NCI-H345 (cell line): Measurements from ENCODE around the gene CPEB4.

Experiments
- DNase-seq: peaks from one replicate; lab custom pipeline; 2025; lab: John Stamatoyannopoulos, UW

CPEB4 gene

DNA sequence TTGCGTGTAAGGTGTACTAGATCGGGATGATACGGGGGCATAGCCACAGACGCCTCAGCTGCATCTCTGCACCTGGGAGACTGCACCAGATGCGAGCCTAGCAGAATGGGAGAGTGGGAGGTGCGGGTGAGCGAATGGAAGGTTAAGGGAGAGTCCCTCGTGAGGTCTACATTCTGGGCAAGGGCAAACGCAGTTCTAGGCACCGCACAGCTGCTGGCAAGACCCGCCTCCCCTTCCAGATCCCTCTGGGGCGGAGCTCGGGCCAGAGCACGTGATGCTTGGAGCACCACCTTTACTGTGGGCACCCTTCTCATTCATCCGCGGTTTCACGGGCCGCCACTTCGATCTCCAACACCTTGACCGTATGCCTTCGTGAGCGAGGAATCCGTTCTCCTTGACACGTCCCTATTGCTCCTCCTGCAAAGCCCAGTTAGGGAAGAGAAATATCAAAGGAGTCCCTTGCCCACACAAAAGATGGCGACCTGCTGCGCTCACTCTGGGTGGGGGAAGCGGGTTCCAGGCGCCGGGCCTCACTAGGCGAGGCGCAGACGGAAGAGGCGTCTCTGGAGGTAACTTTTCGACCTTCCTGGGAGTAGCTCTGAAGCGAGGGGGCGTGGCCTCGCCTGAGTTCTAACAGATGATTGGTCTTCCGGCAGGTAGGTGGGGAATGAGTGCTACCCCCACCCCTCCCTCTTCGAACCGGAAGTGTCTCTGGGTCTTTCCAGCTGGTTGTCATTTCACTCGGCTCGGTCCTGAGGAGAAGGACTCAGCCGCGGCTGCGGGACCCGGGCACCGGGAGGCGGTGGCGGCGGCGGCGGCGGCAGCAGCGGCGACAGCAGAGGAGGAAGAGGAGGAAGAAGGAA, at the start of gene CPEB4:
CPEB4 (plus strand) TSS at position 740 of the 863 bp plus-strand sequence. CDS start 1,385 bp downstream, outside the sequence.
- DNase-seq: peak; percentile 100

DNA sequence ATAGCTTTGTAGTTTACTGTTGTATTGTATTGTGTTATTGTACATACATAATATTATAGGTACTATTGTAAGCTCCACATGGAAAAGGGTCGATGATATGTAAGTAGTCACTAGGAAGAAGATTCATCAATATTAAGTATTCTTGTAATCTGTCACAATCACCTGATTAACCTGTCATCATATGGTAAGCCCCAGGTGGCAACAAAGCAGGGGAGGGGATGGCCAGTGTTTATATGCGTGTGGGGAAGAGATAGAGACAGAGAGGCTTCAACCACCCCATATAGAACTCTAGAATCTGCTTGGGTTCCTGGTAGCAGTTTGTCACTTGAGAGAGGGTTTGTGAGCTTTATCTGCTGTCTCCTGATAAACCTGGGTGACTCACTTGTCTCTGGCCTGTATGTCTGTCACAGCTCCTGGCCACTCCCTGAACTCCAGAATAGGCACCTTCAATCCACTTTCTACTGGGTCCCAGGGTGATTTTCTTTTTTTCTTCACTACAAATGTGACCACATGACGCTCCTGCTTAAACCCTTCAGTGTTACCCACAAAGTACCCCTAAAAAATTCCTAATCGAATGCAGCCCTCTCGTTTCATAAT, 48.9 kb upstream of the CPEB4 start:
- no peak for DNase-seq

DNA sequence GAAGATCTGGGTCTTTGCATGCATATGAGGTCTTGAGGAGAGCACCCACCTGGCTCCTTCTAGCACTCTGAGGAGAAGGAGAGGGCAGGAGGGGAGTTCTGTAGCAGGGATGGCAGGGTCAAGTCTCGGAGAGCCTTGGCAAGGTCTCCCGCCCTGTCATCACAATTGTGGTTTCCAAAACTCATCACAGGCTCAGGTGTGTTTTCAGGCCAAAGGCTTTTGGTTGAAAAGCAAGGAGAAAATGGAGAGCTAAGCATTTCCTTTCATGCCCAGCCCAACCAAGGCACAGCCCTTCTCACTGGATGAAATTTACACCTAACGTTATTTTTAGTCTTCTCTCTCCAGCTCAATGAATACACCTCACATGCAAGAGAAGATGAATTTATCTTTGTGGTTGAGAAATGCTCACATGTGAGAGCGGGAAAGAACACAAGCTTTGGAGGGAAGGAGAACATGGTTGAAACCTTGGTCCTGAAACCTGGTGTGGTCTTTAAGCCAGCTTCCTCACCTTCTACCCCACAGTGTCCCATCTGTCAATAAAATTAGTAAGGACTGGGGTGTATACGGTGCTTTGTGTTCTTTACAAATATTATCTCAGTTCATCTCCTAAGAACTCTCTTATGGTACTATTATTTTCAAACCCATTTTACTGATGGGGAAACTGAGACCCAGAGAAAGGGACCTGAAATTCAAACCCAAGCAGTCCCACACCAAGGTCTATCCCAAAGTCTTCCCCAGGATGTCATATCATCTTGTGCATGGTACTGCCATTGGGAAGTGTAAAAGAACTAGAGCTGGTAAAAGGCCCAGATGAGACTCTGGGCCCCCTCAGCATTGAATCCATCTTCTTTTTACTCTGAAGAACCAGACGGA, 47.8 kb upstream of the CPEB4 start:
- no peak for DNase-seq

DNA sequence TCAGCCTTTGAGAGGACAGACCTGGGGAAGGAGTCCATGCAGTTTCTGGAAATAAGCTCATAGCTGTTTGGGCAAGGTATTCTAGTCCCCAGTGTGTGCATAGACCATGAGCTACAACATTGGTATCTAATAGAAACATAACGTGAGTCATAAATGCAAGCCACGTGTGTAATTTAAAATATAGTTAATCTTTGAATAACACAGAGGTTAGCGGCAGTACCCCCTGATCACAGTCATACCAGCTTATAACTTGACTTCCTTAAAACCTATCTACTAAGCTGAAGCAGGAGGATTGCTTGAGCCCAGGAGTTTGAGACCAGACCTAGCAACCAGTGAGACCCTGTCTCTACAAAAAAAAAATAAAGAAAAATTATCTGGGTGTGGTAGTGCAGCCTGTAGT, 46.4 kb upstream of the CPEB4 start:
- DNase-seq: no peak

DNA sequence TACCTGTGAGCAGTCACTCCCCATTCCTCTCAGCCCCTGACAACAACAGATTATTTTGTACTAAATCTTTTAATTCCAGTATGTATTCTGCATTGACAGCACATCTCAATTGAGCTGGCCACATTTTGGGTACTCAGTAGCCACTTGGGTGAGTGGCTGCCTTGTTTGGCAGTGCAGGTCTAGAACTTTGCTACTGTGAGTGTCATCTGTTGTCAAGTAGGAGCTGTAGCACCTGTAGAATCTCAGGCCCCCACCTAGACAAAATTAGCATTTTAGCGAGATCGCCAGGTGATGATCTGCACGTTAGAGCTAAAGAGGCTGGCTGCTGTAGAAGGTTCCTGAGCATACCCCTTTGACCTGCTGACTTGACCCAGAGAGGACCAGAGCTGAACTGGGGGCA, 44.4 kb upstream of the CPEB4 start:
- DNase-seq: no peak

DNA sequence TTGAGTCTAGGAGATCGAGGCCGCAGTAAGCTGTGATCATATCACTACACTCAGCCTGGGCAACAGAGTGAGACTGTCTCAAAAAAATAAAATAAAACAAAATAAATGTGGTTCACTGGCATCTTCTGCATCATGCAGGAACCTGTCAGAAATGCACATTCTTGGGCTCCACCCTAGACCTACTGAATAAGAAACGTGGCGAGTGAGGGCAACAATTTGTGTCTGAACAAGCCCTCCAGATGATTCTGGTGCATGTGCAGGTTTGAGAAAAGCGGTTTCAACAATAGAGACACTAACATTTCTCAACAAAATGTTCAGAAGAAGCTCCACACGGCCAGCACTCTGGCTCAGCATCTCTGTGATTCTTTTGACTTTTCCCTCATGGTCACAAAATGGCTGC, 42.8 kb upstream of the CPEB4 start:
- DNase-seq: no peak

DNA sequence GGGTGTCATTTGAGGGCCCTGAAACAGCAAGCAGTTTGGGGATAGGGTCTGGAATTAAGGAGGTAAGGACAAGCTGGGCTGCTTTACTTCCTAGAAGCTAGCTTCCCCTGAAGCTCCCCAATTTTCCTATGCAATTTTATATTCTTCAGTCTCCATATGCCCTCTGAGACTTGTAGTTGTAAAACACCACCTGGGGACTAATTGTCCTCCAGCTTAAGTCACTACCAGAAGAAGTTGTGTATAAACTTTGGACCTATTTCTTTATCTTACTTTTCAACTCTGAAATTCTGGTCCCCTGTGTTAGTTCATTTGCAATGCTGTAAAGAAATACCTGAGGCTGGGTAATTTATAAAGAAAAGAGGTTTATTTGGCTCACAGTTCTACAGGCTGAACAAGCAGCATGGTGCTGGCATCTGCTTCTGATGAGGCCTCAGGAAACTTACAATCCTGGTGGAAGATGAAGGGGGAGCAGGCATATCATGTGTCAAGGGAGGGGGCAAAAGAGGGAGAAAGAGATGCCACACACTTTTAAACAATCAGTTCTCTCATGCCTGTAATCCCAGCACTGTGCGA, 41.1 kb upstream of the CPEB4 start:
- no peak for DNase-seq

DNA sequence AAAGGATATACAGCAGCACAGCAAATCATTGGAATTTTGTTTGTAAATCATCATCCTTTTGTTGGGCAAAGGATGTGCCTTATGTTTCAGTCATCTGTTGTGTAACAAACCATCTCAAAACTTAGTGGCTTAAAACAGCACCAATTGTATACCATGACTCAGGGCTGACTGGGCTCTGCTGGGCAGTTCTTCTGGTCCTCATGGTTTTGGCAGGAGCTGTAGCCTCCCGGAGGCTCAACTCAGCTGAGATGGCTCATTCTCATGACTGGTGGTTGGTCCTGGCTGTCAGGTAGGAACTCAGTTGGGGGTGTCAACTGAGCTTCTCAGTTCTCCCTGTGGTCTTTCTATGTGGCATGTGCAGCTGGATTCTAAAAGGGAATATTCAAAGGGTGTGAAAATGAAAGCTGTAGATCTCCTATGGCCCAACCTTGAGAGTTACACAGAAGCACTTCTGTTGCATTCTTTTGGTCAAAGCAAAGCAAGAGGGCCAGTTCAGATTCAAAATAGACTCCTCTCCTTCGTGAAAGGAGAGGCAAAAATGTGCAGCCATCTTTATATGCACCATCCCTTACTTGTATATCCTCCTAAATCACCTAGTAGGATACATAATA, 39.1 kb upstream of the CPEB4 start:
- DNase-seq: no peak

DNA sequence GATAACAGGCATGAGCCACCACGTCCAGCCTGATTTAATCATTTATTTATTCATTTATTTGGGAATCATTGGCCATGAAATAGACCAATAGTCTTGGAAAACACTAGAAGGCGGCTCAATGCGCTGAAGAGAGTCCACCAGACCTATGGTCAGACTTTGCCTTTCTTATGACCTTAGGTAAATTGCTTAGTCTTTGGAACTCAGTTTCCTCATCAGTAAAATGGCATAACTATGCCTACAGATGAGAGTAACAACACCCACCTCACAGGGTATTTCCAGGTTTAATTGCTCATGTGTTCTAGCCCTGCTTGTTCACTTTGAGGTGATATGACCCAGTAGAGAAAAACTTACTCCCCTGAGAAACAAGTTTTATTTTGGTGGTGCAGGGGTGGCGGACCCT, 38.2 kb upstream of the CPEB4 start:
- DNase-seq: no peak

DNA sequence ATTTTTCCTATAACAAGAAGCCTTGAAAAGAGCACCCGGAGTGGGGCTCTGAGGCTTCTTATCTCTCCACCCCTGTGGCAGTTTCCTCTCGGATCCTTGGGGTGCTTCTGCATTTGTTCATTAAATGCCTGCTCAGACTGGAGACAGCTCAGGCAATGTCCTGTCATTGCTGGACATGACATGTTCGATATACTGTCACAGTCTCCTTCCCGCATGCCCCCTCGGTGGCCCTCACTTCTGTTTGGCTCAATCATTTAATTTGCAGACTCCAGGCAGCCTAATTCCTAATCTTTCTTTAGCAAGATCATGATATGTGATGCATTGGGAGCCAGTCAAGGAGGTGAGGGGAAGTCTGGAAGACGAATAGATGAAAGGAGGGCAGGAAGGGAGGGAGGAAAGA, 37.5 kb upstream of the CPEB4 start:
- DNase-seq: no peak

DNA sequence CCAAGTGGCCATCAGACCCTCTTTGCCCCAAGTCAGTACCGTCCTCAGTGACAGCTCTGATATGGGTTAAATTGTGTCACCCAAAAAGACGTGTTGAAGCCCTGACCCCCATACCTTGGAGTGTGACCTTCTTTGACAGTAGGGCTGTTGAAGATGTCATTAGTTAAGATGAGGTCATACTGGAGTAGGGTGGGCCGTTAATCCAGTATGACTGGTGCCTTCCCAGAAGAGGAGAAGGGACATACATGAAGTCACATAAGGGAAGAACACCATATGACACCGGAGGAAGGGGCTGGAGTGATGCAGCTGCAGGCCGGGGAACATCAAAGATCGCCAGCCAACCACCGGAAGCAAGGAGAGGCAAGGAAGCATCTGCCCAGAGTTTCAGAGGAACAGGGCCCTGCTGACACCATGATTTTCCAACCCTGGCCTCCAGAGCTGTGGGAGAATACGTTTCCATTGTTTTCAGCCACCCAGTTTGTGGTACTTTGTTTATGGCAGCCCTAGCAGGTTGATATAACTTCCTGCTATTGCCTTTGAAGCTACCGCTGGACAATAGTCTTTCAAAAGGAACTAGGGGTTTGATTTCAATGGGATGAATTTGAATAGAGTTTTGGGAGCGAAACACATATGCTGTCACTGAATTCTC, 36.4 kb upstream of the CPEB4 start:
- DNase-seq: no peak

DNA sequence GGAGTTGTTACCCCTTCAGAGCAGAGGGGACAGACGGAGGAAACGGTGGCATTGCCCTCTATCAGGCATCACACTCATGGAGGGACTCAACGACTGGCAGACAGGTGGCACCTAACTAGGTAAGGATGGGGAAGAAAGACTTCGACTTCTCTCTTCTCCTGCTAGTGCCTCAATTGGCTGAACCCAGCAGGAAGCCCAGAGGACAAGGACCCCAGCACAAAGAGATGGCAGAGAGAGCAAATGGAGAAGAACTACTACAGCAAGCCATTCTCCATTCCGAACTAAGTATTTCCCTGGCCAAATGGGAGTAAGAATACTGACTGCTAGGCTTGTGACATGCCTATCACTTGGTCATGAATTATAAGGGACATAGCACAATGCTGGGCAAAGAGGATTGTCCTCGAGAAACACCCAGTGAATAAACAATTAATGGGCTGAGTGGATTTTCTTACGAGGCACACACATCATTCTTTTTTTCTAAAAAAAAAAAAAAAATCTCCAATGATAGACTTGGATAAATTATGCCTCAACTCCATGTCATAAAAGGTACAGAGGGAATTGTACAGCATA, 35.3 kb upstream of the CPEB4 start:
- DNase-seq: no peak

DNA sequence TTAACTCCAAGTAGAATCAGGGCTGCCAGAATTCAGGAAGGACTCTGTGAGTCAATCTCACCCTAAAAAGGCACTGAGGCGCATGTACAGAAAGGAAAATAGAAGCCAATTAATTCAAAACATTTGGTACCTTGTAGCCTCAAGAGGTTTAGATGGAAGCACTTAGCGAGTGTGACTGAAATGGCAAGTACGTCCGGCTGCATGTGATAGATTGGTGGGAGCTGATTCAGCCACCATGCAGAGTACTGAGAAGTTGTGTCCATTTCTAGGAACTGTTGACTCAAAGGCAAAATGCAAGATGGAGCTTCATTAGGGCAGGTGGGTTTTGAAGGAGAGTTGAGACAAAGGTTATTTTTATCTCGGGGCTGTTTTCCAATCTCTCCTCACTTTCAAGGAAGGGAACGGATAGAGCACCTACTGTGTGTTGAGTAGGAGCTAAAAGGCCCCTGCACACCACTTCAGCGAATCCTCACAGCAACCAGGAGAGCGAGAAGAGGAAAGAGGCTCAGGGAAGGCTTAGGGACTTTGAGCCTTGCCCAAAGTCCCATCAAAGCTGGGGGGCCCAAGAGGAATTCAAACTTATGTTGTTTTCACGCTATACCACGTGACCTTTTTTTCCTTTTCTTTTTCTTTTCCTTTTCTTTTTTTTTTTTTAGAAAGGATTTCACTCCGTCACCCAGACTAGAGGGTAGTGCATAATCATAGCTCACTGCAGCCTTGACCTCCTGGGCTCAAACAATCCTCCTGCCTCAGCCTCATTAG, 34.6 kb upstream of the CPEB4 start:
- DNase-seq: no peak

DNA sequence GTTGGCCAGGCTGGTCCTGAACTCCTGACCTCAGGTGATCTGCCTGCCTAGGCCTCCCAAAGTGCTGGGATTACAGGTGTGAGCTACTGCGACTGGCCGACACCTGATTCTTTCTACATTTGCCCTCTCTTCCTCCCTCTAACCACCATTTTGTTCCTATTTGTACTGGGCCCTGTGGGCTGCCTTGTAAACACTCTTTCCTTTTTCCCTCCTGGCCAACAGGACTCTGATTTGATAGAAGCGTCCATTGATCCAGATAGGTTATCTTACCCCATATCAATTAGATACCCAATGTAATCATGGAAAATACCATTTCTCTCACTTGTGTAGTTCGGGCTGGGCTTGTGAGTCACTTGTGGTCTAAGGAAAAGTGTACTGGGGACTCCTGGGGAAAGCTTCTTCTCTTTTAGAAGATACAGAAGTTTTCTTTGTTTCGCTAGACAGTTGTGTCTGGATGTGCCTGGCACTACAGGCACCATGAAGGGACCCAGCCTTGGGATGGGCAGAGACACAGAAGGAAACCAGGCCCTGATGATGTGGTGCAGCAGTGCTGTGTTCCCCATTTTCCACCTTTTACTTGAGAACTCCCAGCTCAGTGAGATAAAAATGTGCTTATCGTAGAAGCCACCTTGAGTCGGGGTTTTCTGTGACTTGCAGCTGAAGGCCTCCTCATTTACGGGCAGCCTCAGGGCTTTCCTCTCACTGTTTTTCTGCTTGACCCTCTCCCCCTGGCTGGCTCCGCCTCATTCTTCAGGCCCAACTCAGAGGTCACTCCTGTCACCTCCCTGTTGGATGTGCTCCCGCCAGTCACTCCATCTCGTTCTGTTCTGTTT, 32.8 kb upstream of the CPEB4 start:
- DNase-seq: no peak

DNA sequence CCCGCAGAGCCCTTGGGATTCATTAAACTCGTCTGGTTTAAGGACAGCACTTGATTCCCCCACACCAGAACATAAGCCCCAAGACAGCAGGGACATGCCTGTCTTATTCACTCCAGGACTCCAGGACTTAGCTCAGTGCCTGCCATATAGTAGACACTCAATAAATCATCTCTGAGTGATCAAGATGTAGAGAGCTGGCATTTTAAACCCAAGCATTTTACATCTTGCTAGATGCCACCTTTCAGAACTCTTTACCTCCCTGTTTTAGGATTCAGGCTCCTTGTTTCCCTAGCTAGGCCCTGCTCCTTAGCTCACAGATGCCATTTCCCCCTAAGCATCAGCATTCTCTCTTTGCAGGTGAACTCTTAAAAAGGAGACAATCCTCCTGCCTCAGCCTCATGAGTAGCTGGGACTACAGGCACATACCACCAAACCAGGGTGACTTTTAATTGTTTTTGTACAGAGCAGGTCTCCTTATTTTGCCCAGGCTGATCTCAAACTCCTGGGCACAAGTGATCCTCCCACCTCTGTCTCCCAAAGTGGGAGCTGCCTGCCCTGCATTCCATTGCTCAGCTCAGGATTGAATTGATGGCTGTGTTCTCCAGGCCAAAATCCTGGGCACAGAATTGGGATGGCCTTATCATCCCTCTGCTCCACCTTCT, 32.0 kb upstream of the CPEB4 start:
- no peak for DNase-seq

DNA sequence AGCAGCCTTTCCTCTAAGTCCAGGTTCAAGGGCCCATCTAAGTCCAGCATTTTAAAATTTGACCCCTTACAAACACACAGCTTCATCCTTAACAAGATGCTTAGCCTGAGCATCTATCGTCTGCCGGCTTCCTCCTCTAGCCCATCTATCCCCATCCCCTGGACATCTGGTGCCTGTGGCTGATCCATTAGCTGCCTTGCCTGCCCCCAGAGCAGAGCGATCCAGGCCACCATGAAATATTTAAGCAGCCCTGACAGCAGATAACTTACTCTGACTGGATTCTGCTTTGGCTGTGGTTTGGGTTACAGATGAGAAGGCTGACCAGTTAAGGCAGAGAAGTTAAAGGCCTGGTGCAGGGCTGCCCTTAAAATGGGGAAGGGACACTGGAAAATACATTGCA, 30.9 kb upstream of the CPEB4 start:
- DNase-seq: no peak

DNA sequence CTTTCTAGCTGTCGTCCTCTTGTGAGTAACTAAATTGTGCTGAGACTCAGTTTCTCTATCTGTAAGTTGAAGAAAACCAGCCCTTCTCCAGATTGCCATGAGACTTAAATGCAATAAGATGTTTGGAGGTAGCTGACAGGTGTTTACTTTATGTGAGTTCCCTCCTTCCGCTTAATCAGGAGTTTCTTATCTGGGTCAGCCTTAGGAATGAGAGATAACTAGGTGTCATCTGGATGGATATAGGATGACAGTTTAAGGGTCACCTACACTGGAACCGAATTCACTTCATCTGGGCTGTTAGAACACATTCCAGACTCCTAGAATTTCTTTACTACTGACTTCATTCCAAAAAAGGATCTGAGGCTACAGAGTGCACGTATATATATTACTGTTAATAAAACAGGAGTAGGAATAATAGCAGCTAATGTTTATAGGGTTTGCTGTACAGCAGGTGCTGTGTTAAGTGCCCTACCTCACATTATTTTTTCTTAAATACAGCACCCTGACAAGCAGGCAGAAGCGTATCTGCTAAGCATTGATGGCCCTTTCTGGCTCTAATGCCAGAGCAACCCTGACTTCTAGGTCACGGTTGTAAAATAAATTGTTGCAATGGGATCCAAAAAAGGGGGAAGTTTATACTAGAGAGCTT, 30.0 kb upstream of the CPEB4 start:
- DNase-seq: no peak

DNA sequence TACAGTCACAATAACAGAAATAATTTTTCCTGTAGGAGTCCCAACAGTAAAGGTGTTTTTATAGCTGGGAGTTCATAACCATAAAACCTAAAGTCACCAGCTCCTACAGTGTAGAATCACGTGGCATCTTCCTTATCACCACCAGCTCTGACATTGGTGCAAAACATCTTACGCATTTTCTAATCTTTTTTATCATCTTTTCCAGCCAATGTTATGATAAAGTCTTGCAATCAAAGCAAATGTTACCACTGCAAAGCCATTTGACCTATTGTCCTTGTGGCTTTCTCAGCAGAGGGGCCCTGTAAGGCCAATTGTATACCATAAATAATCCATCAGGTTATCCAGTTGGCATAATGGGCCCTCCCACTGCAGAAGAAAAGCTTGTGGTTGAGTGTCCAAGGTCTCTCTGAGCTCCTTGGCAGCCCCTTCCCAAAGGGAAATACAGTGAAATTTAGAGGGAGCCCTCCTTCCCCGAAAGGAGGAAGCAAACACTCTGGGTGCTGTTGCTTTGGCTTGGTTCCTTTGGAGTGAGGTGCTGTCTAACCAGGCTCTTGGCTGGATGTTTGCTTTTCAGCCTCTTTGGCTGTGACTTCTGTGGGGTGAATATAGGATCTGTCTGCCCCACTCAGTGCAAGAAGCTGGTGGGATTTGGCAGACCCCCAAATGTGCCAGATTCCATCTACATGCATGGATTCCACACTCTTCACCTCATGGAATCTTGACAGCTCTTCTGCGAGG, 29.3 kb upstream of the CPEB4 start:
- no peak for DNase-seq
